Gastrocnemius medialis (tissue), 4 donors: ENCODE measurements around the gene PPIB. TPM values are rescaled to one million over a fixed set of nuclear protein-coding genes. Genes with fewer than 3 reads are reported as not detected.
A peak's percentile ranks its signal among the peaks of the same experiment; 100 is the strongest.

Source experiments
- ATAC-seq, 2 donors: fragments of 150-250 bp; one replicate each; pipeline ENCODE4 v1.9.1; 2016
- DNase-seq, 2 donors: peaks; one replicate each; pipeline ENCODE4 v3.0.0-alpha.2; 2019
- H3K27ac ChIP-seq, 4 donors: fragments of 200-600 bp; sonication (generic); 1 replicate in 1 of 4; 2 replicates in 3 of 4; pipeline ENCODE4 v1.5.1; 2016 to 2018; ENCODE audit warnings: mild to moderate bottlenecking in 2 of 4, moderate library complexity in 1 of 4
- H3K27me3 ChIP-seq, 3 donors: fragments of 200-600 bp; sonication (generic) in 2 of 3; 1 replicate in 1 of 3; 2 replicates in 2 of 3; pipeline versions ENCODE4 v1.5.1 to v1.6.0; 2016 to 2019; ENCODE audit warnings: mild to moderate bottlenecking in 1 of 3, moderate library complexity in 1 of 3
- H3K36me3 ChIP-seq, 2 donors: fragments of 200-600 bp; sonication (generic) in 1 of 2; one replicate each; pipeline ENCODE4 v1.5.1; 2017 to 2018
- H3K4me1 ChIP-seq, 2 donors: fragments of 200-600 bp; sonication (generic) in 1 of 2; one replicate each; pipeline ENCODE4 v1.5.1; 2016 to 2017; ENCODE audit warnings: mild to moderate bottlenecking in 2 of 2
- H3K4me3 ChIP-seq, 4 donors: fragments of 200-600 bp; sonication (generic) in 3 of 4; 1 replicate in 1 of 4; 2 replicates in 3 of 4; pipeline ENCODE4 v1.5.1; 2016 to 2019; ENCODE audit warnings: mild to moderate bottlenecking in 2 of 4
- H3K9me3 ChIP-seq, 3 donors: fragments of 200-600 bp; sonication (generic) in 2 of 3; 1 replicate in 1 of 3; 2 replicates in 2 of 3; pipeline ENCODE4 v1.5.1; 2016 to 2019
- POLR2A ChIP-seq, 2 donors: fragments of 450-650 bp; IDR thresholded peaks; one replicate each; pipeline ENCODE4 v1.6.1; 2017; ENCODE audit warnings: antibody characterized with exemption in 2 of 2, mild to moderate bottlenecking in 2 of 2, moderate library complexity in 2 of 2
- in situ Hi-C, 4 donors: fragments of 200-750 bp; cut with MboI; loops; one replicate each; pipeline versions ENCODE4 v1.15.0 to v1.8.0; 2017; ENCODE audit warnings: low sequenced_read_pairs in 4 of 4
- intact Hi-C: fragments of 100-400 bp; cut with DNase I; formaldehyde crosslinking; loops from one replicate; pipeline ENCODE4 v1.15.1; 2023; ENCODE audit warnings: low total_unique reads
- total RNA-seq, 4 donors: library from RNA; depleted of rRNA; stranded (reverse); fragments of >200 nt; gene quantifications; one replicate each; pipeline versions ENCODE4 v1.1.0 to v1.2.3, GENCODE V29; 2016
- TF ChIP-seq, protein P1 (sequence below), 5 experiments: fragments of 450-650 bp in 3 of 5; fragments of 200-600 bp in 2 of 5; sonication (generic) in 2 of 5; IDR thresholded peaks in 4 of 5; conservative IDR thresholded peaks in 1 of 5; 1 replicate in 4 of 5; 2 replicates in 1 of 5; pipeline ENCODE4 v1.5.1; 2016 to 2019; ENCODE audit warnings: antibody characterized with exemption in 5 of 5, mild to moderate bottlenecking in 3 of 5, moderate library complexity in 3 of 5

The PPIB gene
- 10 to 100 TPM; 26.8 to 78.5 (median 40.2) TPM for total RNA-seq

DNA sequence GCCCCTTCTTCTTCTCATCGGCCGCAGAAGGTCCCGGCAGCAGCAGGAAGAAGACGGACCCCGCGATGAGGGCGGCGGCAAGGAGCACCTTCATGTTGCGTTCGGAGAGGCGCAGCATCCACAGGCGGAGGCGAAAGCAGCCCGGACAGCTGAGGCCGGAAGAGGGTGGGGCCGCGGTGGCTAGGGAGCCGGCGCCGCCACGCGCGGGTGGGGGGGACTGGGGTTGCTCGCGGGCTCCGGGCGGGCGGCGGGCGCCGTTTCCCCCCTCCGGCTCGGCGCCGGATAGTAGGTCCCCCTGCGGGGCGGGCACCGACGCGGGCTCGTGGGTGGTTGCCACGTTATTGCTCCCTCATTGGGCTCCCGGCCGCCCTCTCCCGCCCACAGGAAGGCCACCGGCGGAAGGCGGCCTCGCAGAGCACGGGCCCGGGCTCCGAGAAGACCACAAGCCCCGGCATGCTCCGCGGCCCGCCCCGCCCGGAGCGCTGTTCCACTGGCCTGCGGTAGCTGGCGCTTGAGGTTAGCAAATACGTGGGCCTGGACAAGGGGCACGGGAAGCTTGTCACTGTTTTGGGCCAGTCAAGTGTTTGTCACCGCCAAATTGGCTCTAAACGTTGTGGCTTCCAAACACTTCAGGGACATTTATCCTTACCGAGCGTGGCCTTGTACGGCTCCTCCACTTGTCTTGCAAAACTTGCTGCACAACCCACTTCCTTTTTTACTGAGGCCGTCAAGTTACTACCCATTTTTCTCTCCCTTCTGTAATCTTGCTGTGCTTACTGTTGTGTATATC lies at the start of gene PPIB:
Gene PPIB, minus strand, starts transcription at position 154 of the 790 bp plus-strand sequence. Its CDS starts 36 bp downstream, at position 118.
- TF ChIP-seq POLR2A (IDR thresholded peaks at IDR 0.05), result peak; percentile 69 to 91
- TF ChIP-seq, protein P1, sequence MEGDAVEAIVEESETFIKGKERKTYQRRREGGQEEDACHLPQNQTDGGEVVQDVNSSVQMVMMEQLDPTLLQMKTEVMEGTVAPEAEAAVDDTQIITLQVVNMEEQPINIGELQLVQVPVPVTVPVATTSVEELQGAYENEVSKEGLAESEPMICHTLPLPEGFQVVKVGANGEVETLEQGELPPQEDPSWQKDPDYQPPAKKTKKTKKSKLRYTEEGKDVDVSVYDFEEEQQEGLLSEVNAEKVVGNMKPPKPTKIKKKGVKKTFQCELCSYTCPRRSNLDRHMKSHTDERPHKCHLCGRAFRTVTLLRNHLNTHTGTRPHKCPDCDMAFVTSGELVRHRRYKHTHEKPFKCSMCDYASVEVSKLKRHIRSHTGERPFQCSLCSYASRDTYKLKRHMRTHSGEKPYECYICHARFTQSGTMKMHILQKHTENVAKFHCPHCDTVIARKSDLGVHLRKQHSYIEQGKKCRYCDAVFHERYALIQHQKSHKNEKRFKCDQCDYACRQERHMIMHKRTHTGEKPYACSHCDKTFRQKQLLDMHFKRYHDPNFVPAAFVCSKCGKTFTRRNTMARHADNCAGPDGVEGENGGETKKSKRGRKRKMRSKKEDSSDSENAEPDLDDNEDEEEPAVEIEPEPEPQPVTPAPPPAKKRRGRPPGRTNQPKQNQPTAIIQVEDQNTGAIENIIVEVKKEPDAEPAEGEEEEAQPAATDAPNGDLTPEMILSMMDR (IDR thresholded peaks at IDR 0.05 in 4 of 5, conservative IDR thresholded peaks at IDR 0.05 in 1 of 5), result peak in 4 of 5 experiments; percentile 19 to 55 (median 38)
- Histone ChIP-seq H3K36me3 (peaks cover 4 to 37% of the 10 kb centered on the region in 2 donors), H3K27ac (peak within 1 kb of the TSS; percentile 84 to 96 (median 94)), H3K4me1 (peaks cover 23 to 24% of the 10 kb centered on the region in 2 donors), H3K4me3 (peak within 1 kb of the TSS; percentile 83 to 96 (median 88)), H3K27me3 (no peaks in the 10 kb centered on the region), H3K9me3 (no peaks in the 10 kb centered on the region)
- in situ Hi-C loops (no loop called here), intact Hi-C loops (loop anchor here (2.0 to 5.0 kb wide), 5 partner anchors 56 to 824 kb away; partner anchors contain the start of genes CSNK1G1, PCLAF, SPG21 and ZNF609)
- peak; percentile 95 to 98 for DNase-seq
- ATAC-seq, result peak; percentile 82 to 85

DNA sequence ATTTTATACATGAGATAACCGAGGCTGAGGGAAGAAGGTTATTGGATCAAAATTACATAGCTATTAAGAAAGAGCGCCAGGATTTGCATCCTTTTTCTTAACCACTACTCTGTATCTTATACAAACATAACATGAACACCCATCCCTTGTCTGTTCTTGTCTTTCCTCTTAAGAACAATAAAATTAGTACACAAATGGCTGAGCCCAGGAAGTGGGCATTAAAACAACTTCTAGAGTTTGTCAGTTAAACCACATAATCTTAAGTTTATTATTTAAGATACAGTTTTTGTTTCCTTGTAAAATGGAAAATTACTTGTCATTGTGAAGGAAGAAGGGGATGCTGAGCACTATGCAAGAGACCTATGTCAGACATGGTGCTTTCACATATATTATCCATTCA lies 48.9 kb upstream of the PPIB start:
- no peak overlapping the region for H3K4me3 ChIP-seq
- DNase-seq (no peak), ATAC-seq (no peak)
- intact Hi-C loops (no loop called here), in situ Hi-C loops (loop anchor here in 2 of 4 donors (25.0 kb wide), 2 partner anchors 151 to 451 kb away; partner anchors contain the start of gene CSNK1G1 (in 1 of the 2))
- no peaks in the 10 kb centered on the region for H3K9me3 ChIP-seq
- H3K4me1 ChIP-seq, result no peaks in the 10 kb centered on the region
- H3K27me3 ChIP-seq, result no peaks in the 10 kb centered on the region
- H3K27ac ChIP-seq, result no peak overlapping the region
- H3K36me3 ChIP-seq, result peaks cover 0 to 12% of the 10 kb centered on the region in 2 donors
- TF ChIP-seq, protein P1 (IDR thresholded peaks at IDR 0.05 in 4 of 5, conservative IDR thresholded peaks at IDR 0.05 in 1 of 5), result no peak
- no peak for TF ChIP-seq POLR2A (IDR thresholded peaks at IDR 0.05)

DNA sequence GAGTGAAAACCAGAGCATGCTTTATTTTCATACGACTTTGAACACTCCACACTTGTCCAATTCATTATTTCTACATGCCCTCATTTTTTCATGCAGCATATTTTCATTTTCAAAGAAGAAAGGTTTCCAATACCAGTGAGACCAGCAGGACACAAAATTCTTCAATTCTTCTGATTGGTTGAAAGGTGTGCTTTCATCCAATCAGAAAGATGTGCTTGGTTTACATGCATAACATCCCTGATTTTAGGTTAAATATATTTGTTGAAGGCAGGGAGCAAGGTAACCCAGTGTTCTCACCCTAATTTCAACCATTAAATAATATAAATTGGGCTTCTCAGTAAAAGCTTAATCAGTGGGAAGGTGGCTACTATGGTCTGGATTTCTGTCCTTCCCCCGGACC lies 47.5 kb upstream of the PPIB start:
- ATAC-seq (no peak), DNase-seq (no peak)
- no peaks in the 10 kb centered on the region for H3K27me3 ChIP-seq
- peaks cover 0 to 12% of the 10 kb centered on the region in 2 donors for H3K36me3 ChIP-seq
- intact Hi-C loops (no loop called here), in situ Hi-C loops (loop anchor here in 2 of 4 donors (25.0 kb wide), 2 partner anchors 152 to 452 kb away; partner anchors contain the start of gene CSNK1G1 (in 1 of the 2))
- H3K4me3 ChIP-seq, result no peak overlapping the region
- no peak overlapping the region for H3K27ac ChIP-seq
- no peaks in the 10 kb centered on the region for H3K4me1 ChIP-seq
- TF ChIP-seq POLR2A (IDR thresholded peaks at IDR 0.05), result no peak
- no peaks in the 10 kb centered on the region for H3K9me3 ChIP-seq

DNA sequence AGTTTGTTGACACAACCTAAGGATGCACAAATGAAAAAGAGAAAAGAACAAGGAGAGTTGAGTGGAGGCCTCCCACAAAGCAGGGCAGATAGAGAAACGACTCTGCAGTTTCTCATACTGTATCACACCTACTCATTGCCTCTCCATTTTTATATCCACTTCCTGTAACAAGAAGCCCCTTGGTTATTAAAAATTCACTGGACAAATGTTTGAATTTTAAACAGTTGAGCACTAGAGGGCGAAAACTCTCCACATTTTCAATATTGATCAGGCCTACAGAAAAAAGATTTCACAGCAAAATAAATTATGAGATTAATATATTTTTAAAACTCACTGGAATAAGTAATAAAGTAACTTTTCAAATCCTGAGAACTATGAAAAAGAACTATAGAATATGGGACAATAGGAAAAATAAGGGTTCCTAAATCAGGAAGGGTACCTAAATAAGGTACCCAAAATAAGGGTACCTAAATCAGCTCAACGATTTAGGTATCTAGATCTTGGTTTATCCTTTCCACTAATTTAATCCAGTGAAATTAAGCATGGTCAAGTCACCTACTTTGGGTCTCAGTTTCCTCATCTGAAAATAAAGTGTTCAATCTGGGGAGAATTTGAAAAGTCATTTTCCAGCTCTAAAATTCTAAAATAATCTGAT lies 47.0 kb upstream of the PPIB start:
- H3K27me3 ChIP-seq, result no peaks in the 10 kb centered on the region
- H3K36me3 ChIP-seq, result peaks cover 0 to 12% of the 10 kb centered on the region in 2 donors
- no peak for DNase-seq
- in situ Hi-C loops, result loop anchor here in 3 of 4 donors (10.0 to 25.0 kb wide), 3 partner anchors 152 to 452 kb away; partner anchors contain the start of gene CSNK1G1 (in 1 of the 3)
- H3K4me1 ChIP-seq, result no peaks in the 10 kb centered on the region
- H3K9me3 ChIP-seq, result no peaks in the 10 kb centered on the region
- no peak for ATAC-seq
- TF ChIP-seq POLR2A (IDR thresholded peaks at IDR 0.05), result no peak
- TF ChIP-seq, protein P1 (IDR thresholded peaks at IDR 0.05 in 4 of 5, conservative IDR thresholded peaks at IDR 0.05 in 1 of 5), result peak in 4 of 5 experiments; percentile 23 to 43 (median 29)
- H3K4me3 ChIP-seq, result no peak overlapping the region
- intact Hi-C loops, result loop anchor here (1.0 kb wide), 1 partner anchor 471 kb away; no protein-coding TSS in a partner anchor
- no peak overlapping the region for H3K27ac ChIP-seq
